Neural cell (in vitro differentiated cells): Measurements from ENCODE around the gene PHACTR1.

Source experiments
- CTCF ChIP-seq: fragments of 450-650 bp; IDR thresholded peaks from 2 replicates; pipeline ENCODE4 v1.5.1; 2014; ENCODE audit warnings: antibody characterized with exemption, mild to moderate bottlenecking, moderate library complexity; ENCODE audit not compliant: poor library complexity, severe bottlenecking
- MXI1 ChIP-seq: fragments of 450-650 bp; conservative IDR thresholded peaks from 2 replicates; pipeline ENCODE4 v1.6.1; 2014; ENCODE audit warnings: antibody characterized with exemption, mild to moderate bottlenecking; ENCODE audit not compliant: poor library complexity, severe bottlenecking
- POLR2AphosphoS5 ChIP-seq: IDR thresholded peaks from 2 replicates; pipeline ENCODE4 v1.6.1; 2012
- SMC3 ChIP-seq: fragments of 450-650 bp; conservative IDR thresholded peaks from 2 replicates; pipeline ENCODE4 v1.6.1; 2014; ENCODE audit warnings: antibody characterized with exemption, mild to moderate bottlenecking, moderate library complexity; ENCODE audit not compliant: poor library complexity

GRCh38 chr6:13142611-13143010, 426.0 kb downstream of the PHACTR1 start:
- TF ChIP-seq CTCF (no peak), POLR2AphosphoS5 (no peak), SMC3 (no peak), MXI1 (no peak)
